Measurements from ENCODE around the gene DUSP9.
A peak's percentile ranks its signal among the peaks of the same experiment; 100 is the strongest.

DUSP9 gene

GRCh38 chrX:153649178-153649914, 2.3 kb downstream of the DUSP9 start:
- DNase-seq (ENCODE audit: low spot score) = peak; percentile 4

GRCh38 chrX:153649915-153650782, 3.1 kb downstream of the DUSP9 start:
- DNase-seq (ENCODE audit: low spot score) = no peak

- no peak for DNase-seq (ENCODE audit: low spot score)
These were observed 4.0 kb downstream of the DUSP9 start for GRCh38 chrX:153650959-153651358.

- DNase-seq (ENCODE audit: low spot score) = no peak
These were observed 4.6 kb downstream of the DUSP9 start for GRCh38 chrX:153651540-153652079.

GRCh38 chrX:153653556-153653955, 6.6 kb downstream of the DUSP9 start:
- DNase-seq (ENCODE audit: low spot score) = no peak

GRCh38 chrX:153657161-153657560, 10.2 kb downstream of the DUSP9 start:
- DNase-seq (ENCODE audit: low spot score) = no peak

- no peak for DNase-seq (ENCODE audit: low spot score)
These were observed 12.3 kb downstream of the DUSP9 start for GRCh38 chrX:153659268-153659667.

- DNase-seq (ENCODE audit: low spot score) = peak; percentile 44
These were observed 15.3 kb downstream of the DUSP9 start for GRCh38 chrX:153662266-153662665.

- no peak for DNase-seq (ENCODE audit: low spot score)
These were observed 18.8 kb downstream of the DUSP9 start for GRCh38 chrX:153665726-153666306.

- DNase-seq (ENCODE audit: low spot score) = no peak
These were observed 20.4 kb downstream of the DUSP9 start for GRCh38 chrX:153667281-153667955.

GRCh38 chrX:153667956-153668396, 21.0 kb downstream of the DUSP9 start:
- DNase-seq (ENCODE audit: low spot score) = peak; percentile 75

- no peak for DNase-seq (ENCODE audit: low spot score)
These were observed 21.6 kb downstream of the DUSP9 start for GRCh38 chrX:153668423-153669173.

- DNase-seq (ENCODE audit: low spot score) = peak; percentile 51
These were observed 22.3 kb downstream of the DUSP9 start for GRCh38 chrX:153669174-153669890.

- no peak for DNase-seq (ENCODE audit: low spot score)
These were observed 23.1 kb downstream of the DUSP9 start for GRCh38 chrX:153669901-153670731.

GRCh38 chrX:153670748-153671588, 24.0 kb downstream of the DUSP9 start:
- DNase-seq (ENCODE audit: low spot score) = no peak

- DNase-seq (ENCODE audit: low spot score) = no peak
These were observed 24.9 kb downstream of the DUSP9 start for GRCh38 chrX:153671589-153672530.
